HG02610 (cell line): ENCODE measurements around the gene IFT57.

ENCODE experiments used
- ATAC-seq: cut with Tn5 transposase; IDR thresholded peaks from one replicate; pipeline ENCODE4 v1.9.1; 2021; ENCODE audit warnings: mild to moderate bottlenecking, moderate library complexity; ENCODE audit not compliant: unreplicated experiment

The IFT57 gene

DNA sequence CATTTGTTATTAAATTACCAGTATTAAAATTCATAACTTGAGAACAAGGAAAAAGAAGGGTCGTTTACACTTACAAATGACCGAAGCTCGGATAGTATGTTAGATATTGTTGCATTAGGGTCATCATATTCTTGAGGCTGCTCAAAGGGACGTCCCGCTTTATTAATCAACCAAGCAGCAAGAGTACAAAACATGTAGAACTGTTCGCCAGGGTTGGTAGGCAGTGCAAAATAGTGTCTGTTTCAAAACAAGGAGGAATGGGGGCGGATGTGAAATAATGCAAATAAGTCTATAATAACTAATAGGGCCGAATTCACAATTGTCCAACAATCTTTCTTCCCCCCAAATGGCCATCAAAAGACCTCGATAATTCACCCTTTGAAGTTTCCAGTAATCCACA is 2.9 kb downstream of the IFT57 start:
- ATAC-seq = no peak

DNA sequence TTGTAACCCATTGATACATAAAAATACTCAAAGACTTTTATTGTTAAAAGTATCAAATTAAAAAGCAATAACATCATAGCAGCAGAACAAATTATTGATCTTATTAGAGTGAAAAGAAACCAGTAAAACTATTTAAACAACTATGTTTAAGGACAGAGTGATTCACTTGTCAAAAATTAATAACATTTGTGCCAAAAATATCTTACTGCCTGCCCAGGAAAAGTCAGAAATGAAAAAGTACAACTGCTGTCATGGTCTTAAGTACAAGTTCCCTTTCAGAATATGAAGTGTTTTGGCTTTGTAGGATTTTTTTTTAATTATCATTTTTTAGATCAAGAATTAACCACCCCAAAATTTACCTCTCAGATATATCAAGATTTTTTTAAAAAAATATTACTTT is 3.4 kb downstream of the IFT57 start:
- no peak for ATAC-seq

GRCh38 chr3:108215871-108216270 is 6.4 kb downstream of the IFT57 start:
- no peak for ATAC-seq

DNA sequence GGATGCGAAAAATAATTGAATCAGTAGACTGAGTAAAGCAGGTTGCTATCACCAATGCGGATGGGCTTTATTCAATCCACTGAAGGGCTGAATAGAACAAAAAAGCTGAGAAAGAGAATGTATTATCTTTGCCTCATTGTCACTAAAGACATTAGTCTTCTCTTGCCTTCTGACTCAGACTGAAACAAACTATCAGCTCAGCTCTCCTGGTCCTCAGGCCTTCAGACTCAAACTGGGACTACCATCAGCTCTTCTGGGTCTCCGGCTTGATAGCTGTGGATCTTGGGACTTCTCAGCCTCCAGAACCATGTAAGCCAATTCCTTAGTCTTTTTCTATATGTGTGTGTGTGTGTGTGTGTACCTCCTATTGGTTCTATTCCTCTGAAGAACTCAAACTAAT is 12.6 kb downstream of the IFT57 start:
- ATAC-seq = peak; percentile 58

- peak; percentile 97 for ATAC-seq
Measured at GRCh38 chr3:108208831-108209230, 13.4 kb downstream of the IFT57 start.

DNA sequence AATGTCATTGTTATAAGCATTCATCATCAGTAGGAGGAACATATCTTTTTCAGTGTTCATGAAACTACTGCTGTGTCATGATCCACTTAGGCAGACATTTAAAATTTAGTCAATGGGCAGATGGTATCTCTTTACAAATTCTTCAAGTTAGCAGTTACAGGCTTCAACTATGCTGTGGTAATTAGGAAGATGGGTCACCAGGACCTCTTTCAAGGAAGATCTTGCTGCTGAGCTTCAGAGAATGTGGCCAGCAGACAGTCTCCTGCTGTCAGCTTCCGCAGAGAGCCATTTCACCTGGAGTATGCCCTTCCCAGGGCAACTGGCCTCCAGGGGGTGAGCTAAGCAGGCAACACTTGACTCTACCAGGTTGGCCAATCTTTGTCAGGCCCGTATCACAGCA is 19.4 kb downstream of the IFT57 start:
- no peak for ATAC-seq

DNA sequence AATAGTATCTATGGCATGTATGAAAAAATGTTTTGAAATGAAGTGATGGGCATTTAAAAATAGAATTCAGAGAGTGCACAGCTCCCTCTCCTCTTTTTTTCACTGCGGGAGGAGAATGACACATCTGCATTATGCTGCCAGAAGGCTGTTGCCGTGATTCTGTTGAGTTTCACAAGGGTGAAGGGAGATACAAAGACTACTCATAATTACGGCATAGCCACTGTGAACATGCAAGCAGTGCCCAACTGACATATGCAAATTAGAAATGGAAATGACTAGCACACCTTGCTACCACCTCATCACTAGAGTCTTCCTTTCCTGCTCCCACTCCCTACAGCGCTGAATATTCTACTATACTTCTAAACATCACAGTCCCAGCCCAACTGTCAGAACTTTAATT is 20.1 kb downstream of the IFT57 start:
- no peak for ATAC-seq

DNA sequence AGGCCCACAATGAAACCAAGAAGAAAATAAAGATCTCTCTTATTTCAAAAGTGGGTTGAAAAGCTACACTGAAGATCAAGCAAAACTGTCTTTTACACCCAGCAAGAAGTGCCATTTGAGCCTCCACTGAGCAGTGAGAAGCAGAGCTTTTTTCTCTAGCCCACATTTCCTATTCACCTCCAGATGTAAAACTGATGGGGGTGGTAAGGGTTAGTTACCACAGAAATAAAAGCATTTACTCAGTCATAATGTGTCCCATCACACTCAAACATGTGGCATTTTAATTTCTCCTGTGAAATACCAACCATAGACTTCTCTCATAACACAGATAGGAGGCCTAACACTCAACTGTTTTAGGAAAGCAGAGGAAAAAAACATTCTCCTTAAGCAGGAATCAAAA is 21.0 kb downstream of the IFT57 start:
- ATAC-seq = no peak

- ATAC-seq = no peak
Measured at GRCh38 chr3:108200578-108200977, 21.6 kb downstream of the IFT57 start.

- no peak for ATAC-seq
Measured at GRCh38 chr3:108200024-108200423, 22.2 kb downstream of the IFT57 start.

DNA sequence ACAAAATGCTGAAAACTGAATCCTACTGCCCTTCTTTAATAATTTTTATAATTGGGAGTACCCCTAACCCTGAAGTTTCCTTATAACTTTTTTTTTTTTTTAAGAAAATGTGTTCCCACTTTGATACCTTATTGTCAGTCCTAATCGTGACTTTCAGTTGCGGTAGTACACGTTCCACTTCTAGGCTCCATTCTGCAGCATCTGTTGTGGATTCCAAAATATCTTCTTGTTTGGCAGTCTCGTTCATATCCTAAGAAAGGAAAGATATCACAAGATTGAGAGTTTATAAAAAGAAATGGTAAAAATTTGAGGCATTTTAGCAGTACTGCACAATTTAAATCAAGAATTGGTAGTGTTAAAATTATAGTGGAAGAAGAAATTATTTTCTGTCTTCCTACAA is 30.8 kb downstream of the IFT57 start:
- ATAC-seq = no peak

DNA sequence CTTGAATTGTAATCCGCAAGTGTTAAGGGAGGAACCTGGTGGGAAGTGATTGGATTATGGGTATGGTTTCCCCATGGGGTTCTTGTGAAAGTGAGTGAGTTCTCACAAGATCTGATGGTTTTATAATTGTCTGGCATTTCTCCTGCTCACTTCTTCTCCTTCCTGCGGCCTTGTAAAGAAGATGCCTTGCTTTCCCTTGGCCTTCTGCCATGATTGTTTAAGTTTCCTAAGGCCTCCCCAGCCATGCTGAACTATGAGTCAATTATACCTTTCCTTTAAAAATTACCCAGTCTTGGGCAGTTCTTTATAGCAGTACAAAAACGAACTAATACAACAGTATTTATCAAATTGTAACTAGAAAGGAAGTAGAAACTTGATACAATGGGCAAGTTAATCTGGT is 31.9 kb downstream of the IFT57 start:
- ATAC-seq = no peak

- no peak for ATAC-seq
Measured at GRCh38 chr3:108189440-108189839, 32.8 kb downstream of the IFT57 start.

DNA sequence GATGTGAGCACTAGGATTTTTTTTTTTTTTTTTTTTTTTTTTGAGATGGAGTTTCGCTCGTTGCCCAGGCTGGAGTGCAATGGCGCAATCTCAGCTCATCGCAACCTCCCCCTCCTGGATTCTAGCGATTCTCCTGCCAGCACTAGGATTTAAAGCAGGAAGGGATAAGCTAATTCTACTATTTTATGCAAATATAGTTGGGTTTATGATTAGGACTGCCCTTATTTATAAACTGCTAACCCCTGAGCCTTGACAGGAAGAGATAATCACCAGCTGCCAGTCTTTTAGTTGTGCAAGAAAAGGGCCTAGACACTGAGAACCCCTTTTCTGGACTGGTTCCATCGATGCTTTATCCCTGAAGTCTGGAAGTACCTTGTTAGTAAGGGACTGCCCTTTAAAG is 36.7 kb downstream of the IFT57 start:
- no peak for ATAC-seq

DNA sequence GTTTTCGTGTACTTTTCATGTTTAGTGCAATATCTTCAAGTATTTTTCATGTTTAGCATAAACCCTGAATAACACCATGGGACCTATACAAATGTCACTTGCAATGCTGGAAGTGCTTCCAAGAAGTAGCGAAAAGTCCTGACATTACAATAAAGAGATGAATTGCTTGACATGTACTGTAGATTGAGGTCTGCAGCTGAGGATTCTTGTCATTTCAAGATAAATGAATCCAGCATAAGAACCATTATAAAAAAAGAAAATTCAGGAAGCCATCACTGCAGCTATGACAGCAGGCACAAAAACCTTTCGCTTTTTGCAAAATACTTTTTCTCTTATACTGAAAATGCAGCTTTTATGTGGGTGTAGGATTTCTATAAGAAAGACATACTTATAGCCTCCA is 37.4 kb downstream of the IFT57 start:
- no peak for ATAC-seq

DNA sequence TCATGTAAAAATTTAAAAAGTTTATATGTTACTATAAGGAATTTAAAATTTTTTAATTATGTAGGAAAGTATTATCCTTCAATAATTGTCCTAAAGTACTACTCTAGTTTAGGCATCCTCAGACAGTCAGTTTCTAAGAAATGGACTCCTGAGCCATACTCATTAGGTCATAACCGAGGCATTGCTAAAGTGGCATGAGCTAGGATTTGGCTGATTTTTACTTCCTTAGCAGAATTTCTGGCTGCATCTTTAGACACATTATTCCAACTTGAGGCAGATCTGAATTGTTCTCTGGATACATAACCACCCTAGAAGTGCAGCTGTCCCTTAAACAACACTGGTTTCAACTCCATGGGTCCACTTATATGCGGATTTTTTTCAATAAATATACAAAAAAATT is 38.3 kb downstream of the IFT57 start:
- ATAC-seq = no peak

- no peak for ATAC-seq
Measured at GRCh38 chr3:108183181-108183580, 39.0 kb downstream of the IFT57 start.

GRCh38 chr3:108182339-108182738 is 39.9 kb downstream of the IFT57 start:
- ATAC-seq = no peak

DNA sequence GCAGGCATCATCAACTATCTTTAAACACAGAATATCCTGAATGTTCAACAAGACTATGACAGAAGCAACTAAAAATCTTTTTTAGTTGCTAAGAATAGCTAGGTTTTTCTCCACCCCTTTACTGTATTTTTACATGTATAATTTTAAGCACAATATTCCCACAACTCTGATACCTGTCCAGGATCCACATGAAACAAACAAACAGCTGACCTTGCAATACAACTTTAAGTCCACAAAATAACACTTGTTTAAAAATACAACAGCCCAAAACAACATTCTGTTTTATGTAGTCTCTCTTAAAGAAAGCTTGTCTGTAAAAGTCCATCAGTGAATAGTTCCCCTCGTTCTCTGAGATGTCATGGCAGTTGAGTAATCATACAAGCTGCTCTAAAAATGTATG is 41.1 kb downstream of the IFT57 start:
- ATAC-seq = no peak

DNA sequence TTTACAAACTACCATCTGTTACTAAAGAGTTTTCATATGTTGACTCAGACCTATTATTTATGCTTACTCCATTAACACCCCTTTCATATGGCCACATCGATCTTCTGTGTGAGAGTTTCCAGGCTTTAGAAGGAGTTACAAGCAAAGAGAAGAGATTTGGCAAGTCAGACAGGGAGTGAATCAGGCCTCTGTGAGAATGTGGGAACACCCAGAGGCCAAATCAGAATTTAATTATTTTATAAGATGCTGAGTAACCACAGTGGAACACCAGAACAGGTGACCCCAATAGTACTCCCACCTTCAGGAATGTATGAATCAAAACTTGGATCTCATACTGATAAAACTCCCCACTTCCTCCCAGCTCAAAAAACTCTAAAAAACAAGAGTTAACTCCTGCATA is 42.0 kb downstream of the IFT57 start:
- ATAC-seq = no peak

DNA sequence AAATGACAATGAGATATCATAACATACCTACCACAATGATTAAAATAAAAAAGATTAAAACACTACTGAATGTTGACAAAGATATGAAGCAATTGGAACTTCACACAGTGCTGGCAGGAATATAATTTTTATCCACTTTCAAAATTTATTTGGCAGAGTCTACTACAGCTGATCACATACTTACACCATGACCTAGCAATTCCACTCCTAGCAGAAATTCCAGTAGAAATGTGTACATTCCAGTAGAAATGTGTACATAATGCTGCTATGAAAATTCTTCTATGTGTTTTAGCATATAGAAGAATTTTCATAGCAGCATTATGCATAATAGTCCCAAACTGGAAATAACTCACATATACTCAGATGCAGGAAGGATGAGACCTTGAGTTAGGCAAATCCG is 43.5 kb downstream of the IFT57 start:
- ATAC-seq = no peak

DNA sequence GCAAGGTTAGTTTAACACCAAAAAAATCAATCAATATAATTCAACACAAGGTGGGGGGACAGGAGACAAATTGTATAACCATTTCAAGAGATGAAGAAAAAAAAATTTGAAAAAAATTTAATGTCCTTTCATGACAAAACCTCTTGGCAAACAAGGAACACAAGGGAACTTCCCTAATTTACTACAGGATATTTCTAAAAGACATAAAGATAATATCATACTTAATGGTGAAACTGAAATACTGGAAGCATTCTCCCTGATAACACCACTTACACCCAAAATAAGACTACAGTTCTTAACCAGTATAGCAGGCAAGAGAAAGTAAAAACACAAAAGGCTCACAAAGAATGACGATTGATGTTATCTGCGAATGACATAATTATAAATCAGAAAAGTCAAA is 44.7 kb downstream of the IFT57 start:
- no peak for ATAC-seq

DNA sequence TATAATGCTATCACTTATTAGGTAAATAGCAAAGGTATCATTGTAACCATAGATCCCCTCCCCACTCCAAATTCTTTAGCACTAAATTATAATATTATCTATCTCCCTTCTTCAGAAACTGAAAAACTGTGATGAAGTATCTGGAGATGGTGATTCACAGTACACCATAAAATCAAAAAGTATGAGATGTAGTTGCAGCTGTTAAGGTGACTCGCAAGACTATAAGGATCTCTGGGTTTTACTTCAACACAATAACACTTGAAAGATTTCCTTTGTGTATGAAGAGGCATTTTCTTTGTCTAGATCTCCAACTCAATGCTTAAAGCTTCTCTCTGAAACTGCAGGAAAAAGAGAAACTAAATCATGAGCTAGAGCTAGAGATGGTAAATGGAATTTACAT is 46.9 kb downstream of the IFT57 start:
- ATAC-seq = no peak

DNA sequence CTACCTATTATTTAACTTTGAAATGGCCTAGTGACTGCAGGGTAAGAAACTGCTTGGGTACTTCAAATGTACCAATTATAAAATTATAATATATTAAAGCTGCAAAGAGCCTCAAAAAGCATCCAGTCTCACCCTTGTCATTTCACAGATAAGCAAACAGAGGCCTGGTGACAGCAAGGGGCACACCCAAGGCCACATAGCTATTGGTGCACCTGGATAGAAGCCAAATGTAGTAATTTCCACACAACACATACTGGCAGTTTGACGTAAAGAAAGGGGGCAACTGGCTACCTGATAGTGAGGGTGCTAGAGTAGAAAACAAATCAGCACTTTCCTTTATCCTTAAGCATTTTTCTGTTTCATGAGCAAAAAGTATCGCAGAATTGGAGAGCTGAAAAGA is 51.1 kb downstream of the IFT57 start:
- no peak for ATAC-seq
